ENCODE data around the gene PCNT.
"Not testable (repeated sequence)": the region's sequence is repeated elsewhere in the genome, so short reads cannot be mapped to it uniquely, and the experiment has no call there.

Gene PCNT

DNA sequence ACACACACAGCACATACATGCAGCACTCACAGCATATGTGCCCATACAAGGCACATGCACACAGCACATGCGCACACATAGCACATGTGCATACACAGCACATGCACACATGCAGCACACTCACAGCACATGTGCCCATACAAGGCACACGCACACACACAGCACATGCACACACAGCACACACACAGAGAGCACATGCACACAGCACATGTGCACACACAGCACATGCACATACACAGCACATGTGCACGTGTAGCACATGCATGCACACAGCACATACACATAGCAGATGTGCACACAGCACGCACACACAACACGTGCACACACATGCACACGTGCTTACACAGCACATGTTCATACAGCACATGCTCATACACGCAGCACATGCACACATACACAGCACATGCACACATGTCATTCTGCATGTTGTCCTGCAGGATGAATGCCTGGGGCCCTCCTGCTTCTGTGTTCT lies 48.1 kb downstream of the PCNT start:
- H3K4me3 ChIP-seq (ENCODE audit: low read length) = no peak overlapping the region
- no peak for DNase-seq (ENCODE audit: low read depth)
- TF ChIP-seq, protein P1, sequence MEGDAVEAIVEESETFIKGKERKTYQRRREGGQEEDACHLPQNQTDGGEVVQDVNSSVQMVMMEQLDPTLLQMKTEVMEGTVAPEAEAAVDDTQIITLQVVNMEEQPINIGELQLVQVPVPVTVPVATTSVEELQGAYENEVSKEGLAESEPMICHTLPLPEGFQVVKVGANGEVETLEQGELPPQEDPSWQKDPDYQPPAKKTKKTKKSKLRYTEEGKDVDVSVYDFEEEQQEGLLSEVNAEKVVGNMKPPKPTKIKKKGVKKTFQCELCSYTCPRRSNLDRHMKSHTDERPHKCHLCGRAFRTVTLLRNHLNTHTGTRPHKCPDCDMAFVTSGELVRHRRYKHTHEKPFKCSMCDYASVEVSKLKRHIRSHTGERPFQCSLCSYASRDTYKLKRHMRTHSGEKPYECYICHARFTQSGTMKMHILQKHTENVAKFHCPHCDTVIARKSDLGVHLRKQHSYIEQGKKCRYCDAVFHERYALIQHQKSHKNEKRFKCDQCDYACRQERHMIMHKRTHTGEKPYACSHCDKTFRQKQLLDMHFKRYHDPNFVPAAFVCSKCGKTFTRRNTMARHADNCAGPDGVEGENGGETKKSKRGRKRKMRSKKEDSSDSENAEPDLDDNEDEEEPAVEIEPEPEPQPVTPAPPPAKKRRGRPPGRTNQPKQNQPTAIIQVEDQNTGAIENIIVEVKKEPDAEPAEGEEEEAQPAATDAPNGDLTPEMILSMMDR (conservative IDR thresholded peaks at IDR 0.05; ENCODE audit: low read length) = no peak

DNA sequence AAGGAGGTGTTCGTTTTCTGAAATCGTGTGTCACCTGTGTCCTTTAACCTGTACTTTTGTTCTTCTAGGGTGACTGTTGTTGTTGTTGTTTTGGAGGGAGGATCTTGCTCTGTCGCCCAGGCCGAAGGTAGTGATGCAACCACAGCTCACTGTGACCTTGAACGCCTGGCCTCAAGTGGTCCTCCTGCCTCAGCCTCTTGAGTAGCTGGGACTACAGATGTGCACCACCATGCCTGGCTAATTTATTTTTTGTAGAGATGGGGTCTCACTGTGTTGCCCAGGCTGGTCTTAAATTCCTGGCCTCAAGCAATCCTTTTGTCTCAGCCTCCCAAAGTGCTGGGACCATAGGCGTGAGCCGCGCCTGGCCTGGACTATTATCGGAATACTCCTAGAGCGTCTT lies 49.0 kb downstream of the PCNT start:
- not testable (repeated sequence) for DNase-seq (ENCODE audit: low read depth); H3K4me3 ChIP-seq (ENCODE audit: low read length)

DNA sequence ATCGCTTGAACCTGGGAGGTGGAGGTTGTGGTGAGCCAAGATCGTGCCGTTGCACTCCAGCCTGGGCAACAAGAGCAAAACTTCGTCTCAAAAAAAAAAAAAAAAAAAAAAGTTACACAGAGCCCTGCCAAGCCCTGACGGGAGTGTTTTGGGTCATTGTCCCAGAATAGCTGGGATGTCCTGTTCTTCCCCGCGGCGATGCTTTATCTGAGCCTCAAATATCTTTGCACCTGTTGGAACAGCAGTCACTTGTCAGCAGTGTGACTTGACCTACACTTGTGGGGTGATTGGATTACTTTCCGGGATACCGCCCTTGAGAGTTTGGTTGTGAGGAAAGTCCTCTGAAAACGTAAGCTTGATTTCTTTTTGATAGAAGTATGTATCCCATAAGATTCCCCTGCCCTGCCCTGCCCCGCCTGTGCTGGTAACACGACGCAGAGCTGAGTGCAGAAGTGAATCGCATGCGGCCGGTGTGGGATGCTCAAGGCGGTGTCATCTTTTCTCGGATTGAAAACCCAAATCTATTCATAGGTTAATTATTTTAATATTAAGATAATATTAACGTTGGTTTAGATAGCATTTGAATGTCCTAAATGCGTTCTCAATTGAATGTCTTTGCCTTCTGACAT lies 50.9 kb downstream of the PCNT start:
- TF ChIP-seq, protein P1 (conservative IDR thresholded peaks at IDR 0.05; ENCODE audit: low read length) = no peak
- DNase-seq (ENCODE audit: low read depth) = no peak
- no peak overlapping the region for H3K4me3 ChIP-seq (ENCODE audit: low read length)

DNA sequence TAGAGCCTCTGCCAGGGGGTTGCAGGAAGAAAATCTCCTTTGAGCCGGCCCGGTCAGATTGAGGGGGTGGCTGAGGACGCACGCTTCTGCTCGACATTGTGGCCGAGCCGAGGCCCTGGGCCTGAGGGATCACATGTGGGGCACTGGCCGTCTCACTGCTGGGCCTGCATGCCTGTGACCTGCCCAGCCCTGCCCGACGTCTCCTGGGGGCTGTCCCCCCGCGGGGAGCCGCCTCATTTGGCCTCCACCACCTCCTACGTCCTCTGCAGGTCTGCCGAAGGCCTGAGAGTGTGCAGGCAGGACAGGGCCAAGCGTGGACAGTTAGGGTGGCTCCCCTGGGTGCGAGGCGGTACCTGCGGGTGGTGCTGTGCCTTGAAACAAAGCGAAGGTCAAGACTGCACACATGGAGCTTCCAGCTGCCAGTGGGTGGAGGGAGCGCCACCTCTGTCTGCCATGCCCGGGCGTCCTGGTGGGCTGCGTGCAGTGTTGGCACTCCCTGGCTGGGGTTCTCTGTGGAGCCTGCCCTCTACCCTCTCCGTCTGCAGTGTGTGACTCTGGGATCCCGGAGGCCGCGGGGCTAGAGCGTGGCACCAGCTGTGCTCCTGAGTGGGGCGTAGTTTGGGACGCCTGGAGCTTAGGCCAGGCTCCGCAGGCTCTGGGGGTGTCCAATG lies 51.7 kb downstream of the PCNT start:
- no peak for DNase-seq (ENCODE audit: low read depth)
- TF ChIP-seq, protein P1 (conservative IDR thresholded peaks at IDR 0.05; ENCODE audit: low read length) = no peak
- no peak overlapping the region for H3K4me3 ChIP-seq (ENCODE audit: low read length)

DNA sequence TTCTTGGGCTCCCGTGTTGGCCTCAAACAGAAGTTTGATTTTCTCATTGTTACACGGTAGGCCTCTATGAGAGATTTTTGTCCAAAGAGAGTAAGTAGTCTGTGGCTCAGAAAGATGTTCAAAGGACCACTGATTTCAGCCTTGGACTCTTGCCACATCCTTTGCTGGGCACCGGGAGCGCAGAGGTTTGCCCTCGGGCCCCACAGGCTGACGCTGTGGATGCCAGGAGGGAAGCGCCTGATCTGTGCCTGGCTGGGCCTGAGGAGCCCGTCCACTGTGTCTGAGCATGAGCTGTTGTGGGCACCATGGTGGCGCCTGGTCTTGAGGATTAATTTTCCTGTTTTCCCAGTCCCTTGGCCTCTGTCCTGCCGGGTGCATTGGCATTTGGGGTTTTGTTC lies 52.3 kb downstream of the PCNT start:
- no peak for DNase-seq (ENCODE audit: low read depth)
- TF ChIP-seq, protein P1 (conservative IDR thresholded peaks at IDR 0.05; ENCODE audit: low read length) = no peak
- no peak overlapping the region for H3K4me3 ChIP-seq (ENCODE audit: low read length)

DNA sequence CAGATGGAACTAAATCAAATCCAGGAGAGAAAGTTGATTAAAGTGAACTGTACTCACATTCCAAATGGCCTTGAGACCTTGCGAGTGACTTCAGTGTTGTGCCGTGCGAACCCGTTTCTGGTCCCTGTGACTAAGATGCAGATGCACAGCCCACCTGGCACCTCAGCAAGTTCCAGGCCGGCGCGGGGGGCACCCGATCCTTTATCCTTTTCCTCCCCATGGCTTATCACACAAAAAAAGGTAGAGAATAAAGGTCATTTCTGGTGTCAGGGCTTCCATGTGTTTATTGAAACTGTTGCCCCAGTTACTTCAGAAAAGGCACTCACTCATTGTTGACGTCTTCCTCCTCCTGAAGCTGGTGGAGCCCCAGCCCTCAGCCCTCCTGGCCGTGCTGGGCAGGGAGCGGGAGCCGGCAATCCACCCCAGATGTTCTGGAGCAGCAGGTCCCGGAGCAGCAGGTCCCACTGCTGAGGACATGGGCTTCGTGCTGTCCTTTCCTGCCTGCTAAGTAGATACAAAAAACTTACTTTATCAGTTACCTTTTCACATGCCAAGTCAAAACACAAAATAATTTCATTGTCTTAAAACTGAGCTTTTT lies 53.0 kb downstream of the PCNT start:
- TF ChIP-seq, protein P1 (conservative IDR thresholded peaks at IDR 0.05; ENCODE audit: low read length) = no peak
- DNase-seq (ENCODE audit: low read depth) = no peak
- no peak overlapping the region for H3K4me3 ChIP-seq (ENCODE audit: low read length)

DNA sequence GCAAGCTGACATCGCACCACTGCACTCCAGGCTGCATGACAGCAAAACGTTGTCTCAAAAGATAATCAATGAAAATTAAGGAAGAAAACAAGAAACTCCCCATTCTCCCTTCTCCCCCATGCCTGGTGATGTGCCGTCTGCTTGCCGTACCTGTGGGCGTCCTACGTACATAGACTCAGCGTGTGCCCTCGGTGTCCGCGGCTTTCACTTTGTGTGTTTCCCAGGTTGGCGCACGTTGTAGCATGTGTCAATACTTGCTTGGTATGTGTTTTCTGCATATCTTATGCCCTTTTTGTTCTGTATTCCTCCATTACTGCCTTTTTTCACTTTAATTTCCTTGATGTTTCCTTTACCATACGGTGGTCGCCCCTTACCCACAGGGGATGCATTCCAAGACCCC lies 53.8 kb downstream of the PCNT start:
- H3K4me3 ChIP-seq (ENCODE audit: low read length) = no peak overlapping the region
- DNase-seq (ENCODE audit: low read depth) = no peak
- TF ChIP-seq, protein P1 (conservative IDR thresholded peaks at IDR 0.05; ENCODE audit: low read length) = no peak
